Measurements from ENCODE around the gene TMC1. TPM values are rescaled to one million over a fixed set of nuclear protein-coding genes. Genes with fewer than 3 reads are reported as not detected.

The TMC1 gene
- total and polyA plus RNA-seq, 2 of the 8 experiments (the other 6 are each of a cell fraction or from before 2014, with no cell fraction given), result 0.95 to 0.98 TPM

GRCh38 chr9:72883875-72884274 lies 362.5 kb downstream of the TMC1 start (continued):
- TF ChIP-seq JUND (IDR thresholded peaks at IDR 0.05; ENCODE audit: low read length) (no peak), CHD1 (IDR thresholded peaks at IDR 0.05; ENCODE audit: low read depth, low read length) (no peak), NANOG (IDR thresholded peaks at IDR 0.05; ENCODE audit: insufficient read depth, low read depth, low read length, poor library complexity, severe bottlenecking) (no peak), RBBP5 (IDR thresholded peaks at IDR 0.05; ENCODE audit: borderline replicate concordance, low read depth, low read length) (no peak), TBP (IDR thresholded peaks at IDR 0.05; ENCODE audit: low read depth, low read length) (no peak), JUN (IDR thresholded peaks at IDR 0.05; ENCODE audit: low read depth, low read length) (no peak)

Measured in H1 (cell line).